Measurements from ENCODE around the gene CDKAL1.

DNA sequence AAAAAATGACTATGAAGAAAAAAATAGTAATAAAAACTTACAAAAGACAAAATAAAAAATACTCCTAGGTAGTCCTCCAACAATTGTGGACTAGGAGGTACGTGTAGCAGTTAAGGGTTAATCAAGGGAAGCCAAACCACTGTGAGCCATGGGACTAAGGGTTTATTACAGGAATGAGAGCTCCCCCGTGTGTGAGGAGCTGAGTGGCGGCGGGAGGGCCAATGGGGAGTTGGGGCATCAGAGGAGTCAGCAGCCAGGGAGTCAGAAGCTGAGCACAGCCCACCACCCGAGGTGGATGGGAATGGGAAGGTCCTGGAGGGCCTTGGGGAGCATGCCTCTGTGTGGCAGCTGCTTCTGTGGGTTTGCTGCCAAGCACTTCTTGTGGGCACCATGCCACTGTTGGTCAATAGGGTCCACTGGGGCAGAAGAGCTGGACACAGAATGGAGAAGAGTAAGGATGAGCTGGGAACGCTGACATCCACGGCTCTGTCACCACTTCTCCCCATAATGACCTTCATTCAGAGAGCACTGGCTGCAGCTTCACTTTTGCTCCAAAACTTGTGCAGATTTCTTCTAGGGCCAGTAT is 373.3 kb downstream of the CDKAL1 start:
- no peak for TF ChIP-seq POLR2AphosphoS5 (IDR thresholded peaks at IDR 0.05)
- TF ChIP-seq, protein P1, sequence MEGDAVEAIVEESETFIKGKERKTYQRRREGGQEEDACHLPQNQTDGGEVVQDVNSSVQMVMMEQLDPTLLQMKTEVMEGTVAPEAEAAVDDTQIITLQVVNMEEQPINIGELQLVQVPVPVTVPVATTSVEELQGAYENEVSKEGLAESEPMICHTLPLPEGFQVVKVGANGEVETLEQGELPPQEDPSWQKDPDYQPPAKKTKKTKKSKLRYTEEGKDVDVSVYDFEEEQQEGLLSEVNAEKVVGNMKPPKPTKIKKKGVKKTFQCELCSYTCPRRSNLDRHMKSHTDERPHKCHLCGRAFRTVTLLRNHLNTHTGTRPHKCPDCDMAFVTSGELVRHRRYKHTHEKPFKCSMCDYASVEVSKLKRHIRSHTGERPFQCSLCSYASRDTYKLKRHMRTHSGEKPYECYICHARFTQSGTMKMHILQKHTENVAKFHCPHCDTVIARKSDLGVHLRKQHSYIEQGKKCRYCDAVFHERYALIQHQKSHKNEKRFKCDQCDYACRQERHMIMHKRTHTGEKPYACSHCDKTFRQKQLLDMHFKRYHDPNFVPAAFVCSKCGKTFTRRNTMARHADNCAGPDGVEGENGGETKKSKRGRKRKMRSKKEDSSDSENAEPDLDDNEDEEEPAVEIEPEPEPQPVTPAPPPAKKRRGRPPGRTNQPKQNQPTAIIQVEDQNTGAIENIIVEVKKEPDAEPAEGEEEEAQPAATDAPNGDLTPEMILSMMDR (IDR thresholded peaks at IDR 0.05) = no peak
- no peak for TF ChIP-seq POLR2A (IDR thresholded peaks at IDR 0.05)
- no peak for TF ChIP-seq EP300 (IDR thresholded peaks at IDR 0.05)
